GM23338 (cell line): ENCODE measurements around the gene NPW. TPM values are rescaled to one million over a fixed set of nuclear protein-coding genes. Genes with fewer than 3 reads are reported as not detected.

Experiments
- ATAC-seq: fragments of 200-7000 bp; cut with Tn5 transposase; 3 replicates; pipeline ENCODE4 v1.9.1; 2020
- DNase-seq: peaks from one replicate; pipeline ENCODE4 v3.0.0-alpha.2; 2015; ENCODE audit warnings: low spot score
- H2AFZ ChIP-seq: fragments of 200-600 bp; sonication (generic); 2 replicates; pipeline ENCODE4 v1.8.0; 2016; ENCODE audit warnings: antibody characterized with exemption, mild to moderate bottlenecking, moderate library complexity
- H3F3A ChIP-seq: fragments of 200-600 bp; sonication (generic); replicated peaks from 2 replicates; pipeline ENCODE4 v1.8.0; 2017; ENCODE audit warnings: antibody characterized with exemption, mixed run types, low read depth
- H3K27ac ChIP-seq: fragments of 200-600 bp; sonication (generic); 2 replicates; pipeline ENCODE4 v1.6.1; 2016; ENCODE audit warnings: low read depth
- H3K27me3 ChIP-seq: fragments of 200-600 bp; sonication (generic); 2 replicates; pipeline ENCODE4 v1.8.0; 2016; ENCODE audit warnings: mild to moderate bottlenecking, mixed run types, moderate library complexity; ENCODE audit not compliant: insufficient read depth
- H3K36me3 ChIP-seq: fragments of 200-600 bp; sonication (generic); 2 replicates; pipeline ENCODE4 v1.8.0; 2016; ENCODE audit warnings: mild to moderate bottlenecking; ENCODE audit not compliant: insufficient read depth
- H3K4me1 ChIP-seq: fragments of 200-600 bp; sonication (generic); 2 replicates; pipeline ENCODE4 v1.8.0; 2016; ENCODE audit warnings: mild to moderate bottlenecking, moderate library complexity; ENCODE audit not compliant: insufficient read depth
- H3K4me2 ChIP-seq: fragments of 200-600 bp; sonication (generic); 2 replicates; pipeline ENCODE4 v1.7.1; 2017; ENCODE audit warnings: mixed run types
- H3K4me3 ChIP-seq: fragments of 200-600 bp; sonication (generic); 2 replicates; pipeline ENCODE4 v1.6.1; 2016; ENCODE audit warnings: mixed run types
- H3K79me2 ChIP-seq: fragments of 200-600 bp; sonication (generic); replicated peaks from 2 replicates; pipeline ENCODE4 v1.8.0; 2017; ENCODE audit warnings: mild to moderate bottlenecking; ENCODE audit not compliant: insufficient read depth
- H3K9me2 ChIP-seq: fragments of 200-600 bp; sonication (generic); 2 replicates; pipeline ENCODE4 v1.8.0; 2017; ENCODE audit not compliant: insufficient read depth
- H4K20me1 ChIP-seq: fragments of 200-600 bp; sonication (generic); replicated peaks from 2 replicates; pipeline ENCODE4 v1.8.0; 2017; ENCODE audit warnings: mild to moderate bottlenecking; ENCODE audit not compliant: insufficient read depth
- H3K27ac Mint-ChIP-seq: 2 replicates; pipeline ENCODE4 v1.8.0; 2020; ENCODE audit warnings: inconsistent platforms, mild to moderate bottlenecking, moderate library complexity, mixed read lengths
- H3K27me3 Mint-ChIP-seq: 3 replicates; pipeline ENCODE4 v1.8.0; 2022; ENCODE audit warnings: low read depth, mild to moderate bottlenecking, moderate library complexity, mixed read lengths, inconsistent platforms; ENCODE audit not compliant: insufficient read depth, poor library complexity
- H3K36me3 Mint-ChIP-seq: 3 replicates; pipeline ENCODE4 v1.8.0; 2021; ENCODE audit warnings: low read depth, mild to moderate bottlenecking, inconsistent platforms, moderate library complexity, mixed read lengths
- H3K4me1 Mint-ChIP-seq: 3 replicates; pipeline ENCODE4 v1.8.0; 2020; ENCODE audit warnings: mild to moderate bottlenecking, inconsistent platforms, mixed read lengths
- H3K4me3 Mint-ChIP-seq: 3 replicates; pipeline ENCODE4 v1.8.0; 2021; ENCODE audit warnings: moderate library complexity, mild to moderate bottlenecking, inconsistent platforms, mixed read lengths
- H3K9me3 Mint-ChIP-seq: 3 replicates; pipeline ENCODE4 v1.8.0; 2020; ENCODE audit warnings: moderate library complexity, mild to moderate bottlenecking, inconsistent platforms, mixed read lengths
- CREB1 ChIP-seq: fragments of 250-450 bp; sonication (Bioruptor Pico); IDR thresholded peaks from 2 replicates; pipeline ENCODE4 v1.5.0; 2020; ENCODE audit warnings: low read depth, mild to moderate bottlenecking, moderate library complexity
- EZH2 ChIP-seq: fragments of 200-600 bp; sonication (generic); IDR thresholded peaks from one replicate; pipeline ENCODE4 v1.8.0; 2017; ENCODE audit warnings: antibody characterized with exemption, mild to moderate bottlenecking, low read depth; ENCODE audit not compliant: unreplicated experiment
- JUNB ChIP-seq: IDR thresholded peaks from one replicate; pipeline ENCODE4 v1.6.1; 2016; ENCODE audit warnings: antibody characterized with exemption; ENCODE audit not compliant: unreplicated experiment
- POLR2AphosphoS5 ChIP-seq: IDR thresholded peaks from 2 replicates; pipeline ENCODE4 v1.6.1; 2016; ENCODE audit warnings: antibody characterized with exemption, low read depth
- ZNF114 ChIP-seq: fragments of 250-450 bp; sonication (Bioruptor Pico); IDR thresholded peaks from 2 replicates; pipeline ENCODE4 v1.5.0; 2020; ENCODE audit warnings: mild to moderate bottlenecking, moderate library complexity
- ZNF331 ChIP-seq: fragments of 250-450 bp; sonication (Bioruptor Pico); IDR thresholded peaks from 2 replicates; pipeline ENCODE4 v1.5.0; 2020; ENCODE audit warnings: low read depth, mild to moderate bottlenecking, moderate library complexity
- polyA plus RNA-seq: library from polyadenylated mRNA; unstranded; fragments of >200 nt; fragmentation: Nextera tagmentation; extraction: Ambion mirVana; gene quantifications from 2 replicates; pipeline ENCODE4 v1.2.1, GENCODE V29; 2016
- total RNA-seq: library from RNA; depleted of rRNA; stranded (reverse); fragments of >200 nt; shearing (Covaris generic); gene quantifications from 2 replicates; pipeline ENCODE4 v1.2.3, GENCODE V29; 2014
- TF ChIP-seq, protein P1 (sequence below): IDR thresholded peaks from one replicate; pipeline ENCODE4 v1.6.1; 2018; ENCODE audit warnings: antibody characterized with exemption; ENCODE audit not compliant: unreplicated experiment
- TF ChIP-seq, protein P2 (sequence below), 2 experiments: fragments of 200-600 bp in 1 of 2; sonication (generic) in 1 of 2; conservative IDR thresholded peaks; 2 replicates each; pipeline versions ENCODE4 v1.5.1 to v1.6.1; 2016 to 2017; ENCODE audit warnings: antibody characterized with exemption in 2 of 2, low read depth in 2 of 2, mild to moderate bottlenecking in 2 of 2, moderate library complexity in 1 of 2

The NPW gene
- total and polyA plus RNA-seq, 2 experiments from 2014 or later: 4.5 to 37.6 TPM

DNA sequence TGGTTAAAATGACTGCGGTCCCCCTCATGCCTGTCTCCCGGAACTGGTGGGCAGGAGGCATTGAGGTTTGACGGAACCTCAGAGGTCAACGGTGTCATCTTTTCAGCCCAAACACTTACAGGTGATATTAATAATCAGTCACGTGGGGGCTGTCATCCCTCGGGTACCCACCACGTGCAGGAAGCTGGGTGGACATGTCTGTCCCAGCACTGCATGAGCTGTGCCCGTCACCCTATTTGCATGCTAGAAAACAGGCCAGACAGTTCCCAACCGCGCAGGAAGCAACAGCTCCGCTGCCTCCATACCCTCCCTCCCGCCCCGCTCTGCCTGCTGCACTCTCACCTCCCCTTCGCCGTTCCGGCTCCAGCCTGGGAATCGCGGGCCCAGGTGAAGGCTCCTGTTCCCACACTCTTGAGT, 28.4 kb upstream of the NPW start (continued):
- TF ChIP-seq, protein P1, sequence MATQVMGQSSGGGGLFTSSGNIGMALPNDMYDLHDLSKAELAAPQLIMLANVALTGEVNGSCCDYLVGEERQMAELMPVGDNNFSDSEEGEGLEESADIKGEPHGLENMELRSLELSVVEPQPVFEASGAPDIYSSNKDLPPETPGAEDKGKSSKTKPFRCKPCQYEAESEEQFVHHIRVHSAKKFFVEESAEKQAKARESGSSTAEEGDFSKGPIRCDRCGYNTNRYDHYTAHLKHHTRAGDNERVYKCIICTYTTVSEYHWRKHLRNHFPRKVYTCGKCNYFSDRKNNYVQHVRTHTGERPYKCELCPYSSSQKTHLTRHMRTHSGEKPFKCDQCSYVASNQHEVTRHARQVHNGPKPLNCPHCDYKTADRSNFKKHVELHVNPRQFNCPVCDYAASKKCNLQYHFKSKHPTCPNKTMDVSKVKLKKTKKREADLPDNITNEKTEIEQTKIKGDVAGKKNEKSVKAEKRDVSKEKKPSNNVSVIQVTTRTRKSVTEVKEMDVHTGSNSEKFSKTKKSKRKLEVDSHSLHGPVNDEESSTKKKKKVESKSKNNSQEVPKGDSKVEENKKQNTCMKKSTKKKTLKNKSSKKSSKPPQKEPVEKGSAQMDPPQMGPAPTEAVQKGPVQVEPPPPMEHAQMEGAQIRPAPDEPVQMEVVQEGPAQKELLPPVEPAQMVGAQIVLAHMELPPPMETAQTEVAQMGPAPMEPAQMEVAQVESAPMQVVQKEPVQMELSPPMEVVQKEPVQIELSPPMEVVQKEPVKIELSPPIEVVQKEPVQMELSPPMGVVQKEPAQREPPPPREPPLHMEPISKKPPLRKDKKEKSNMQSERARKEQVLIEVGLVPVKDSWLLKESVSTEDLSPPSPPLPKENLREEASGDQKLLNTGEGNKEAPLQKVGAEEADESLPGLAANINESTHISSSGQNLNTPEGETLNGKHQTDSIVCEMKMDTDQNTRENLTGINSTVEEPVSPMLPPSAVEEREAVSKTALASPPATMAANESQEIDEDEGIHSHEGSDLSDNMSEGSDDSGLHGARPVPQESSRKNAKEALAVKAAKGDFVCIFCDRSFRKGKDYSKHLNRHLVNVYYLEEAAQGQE: no peak
- TF ChIP-seq, protein P2, sequence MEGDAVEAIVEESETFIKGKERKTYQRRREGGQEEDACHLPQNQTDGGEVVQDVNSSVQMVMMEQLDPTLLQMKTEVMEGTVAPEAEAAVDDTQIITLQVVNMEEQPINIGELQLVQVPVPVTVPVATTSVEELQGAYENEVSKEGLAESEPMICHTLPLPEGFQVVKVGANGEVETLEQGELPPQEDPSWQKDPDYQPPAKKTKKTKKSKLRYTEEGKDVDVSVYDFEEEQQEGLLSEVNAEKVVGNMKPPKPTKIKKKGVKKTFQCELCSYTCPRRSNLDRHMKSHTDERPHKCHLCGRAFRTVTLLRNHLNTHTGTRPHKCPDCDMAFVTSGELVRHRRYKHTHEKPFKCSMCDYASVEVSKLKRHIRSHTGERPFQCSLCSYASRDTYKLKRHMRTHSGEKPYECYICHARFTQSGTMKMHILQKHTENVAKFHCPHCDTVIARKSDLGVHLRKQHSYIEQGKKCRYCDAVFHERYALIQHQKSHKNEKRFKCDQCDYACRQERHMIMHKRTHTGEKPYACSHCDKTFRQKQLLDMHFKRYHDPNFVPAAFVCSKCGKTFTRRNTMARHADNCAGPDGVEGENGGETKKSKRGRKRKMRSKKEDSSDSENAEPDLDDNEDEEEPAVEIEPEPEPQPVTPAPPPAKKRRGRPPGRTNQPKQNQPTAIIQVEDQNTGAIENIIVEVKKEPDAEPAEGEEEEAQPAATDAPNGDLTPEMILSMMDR (conservative IDR thresholded peaks at IDR 0.05; ENCODE audit: low read depth in 2 of 2): no peak
- no peak for TF ChIP-seq JUNB
- no peak for TF ChIP-seq ZNF114 (CRISPR knock-in tag)

DNA sequence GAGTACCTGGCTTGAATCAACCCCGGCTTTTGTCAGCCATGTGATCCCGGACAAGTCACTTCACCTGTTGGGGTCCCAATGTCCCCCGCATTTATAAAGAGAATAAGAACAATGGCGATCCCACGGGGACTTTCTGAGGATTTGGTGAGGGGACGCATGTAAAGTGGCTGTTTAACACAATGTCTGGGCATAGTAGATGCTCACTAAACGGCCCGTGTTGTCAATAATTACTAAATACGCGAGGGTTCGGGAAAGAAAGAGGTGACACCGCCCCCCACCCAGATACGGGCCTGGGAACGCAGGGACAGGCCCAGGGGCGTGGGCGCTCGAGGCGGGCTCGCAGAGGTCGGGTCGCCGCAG, 28.0 kb upstream of the NPW start:
- Histone ChIP-seq H3K79me2 (peaks cover 4% of the 10 kb centered on the region; the same call in 1 of the 2 replicates), H4K20me1 (no peaks in the 10 kb centered on the region; the same call in 1 of the 2 replicates), H3K36me3 (no peaks in the 10 kb centered on the region), H3K4me1 (peaks cover 7% of the 10 kb centered on the region; the same call in 1 of the 2 replicates), H3K4me3 (peak overlapping the region; percentile 86), H3K4me2 (peak overlapping the region; percentile 97), H3F3A (peaks cover 23% of the 10 kb centered on the region), H3K27me3 (peaks cover 33% of the 10 kb centered on the region), H2AFZ (no peak overlapping the region), H3K9me2 (no peaks in the 10 kb centered on the region), H3K27ac (no peak overlapping the region)
- TF ChIP-seq ZNF114 (CRISPR knock-in tag) (no peak), EZH2 (peak; percentile 22)
- Mint-ChIP-seq H3K9me3 (no peaks in the 10 kb centered on the region), H3K4me3 (peak overlapping the region; percentile 74), H3K27me3 (peaks cover 39% of the 10 kb centered on the region), H3K27ac (no peak overlapping the region), H3K36me3 (peaks cover 7% of the 10 kb centered on the region), H3K4me1 (peaks cover 15% of the 10 kb centered on the region)
- DNase-seq (no peak), ATAC-seq (no peak; the same call in 2 of the 3 replicates)

DNA sequence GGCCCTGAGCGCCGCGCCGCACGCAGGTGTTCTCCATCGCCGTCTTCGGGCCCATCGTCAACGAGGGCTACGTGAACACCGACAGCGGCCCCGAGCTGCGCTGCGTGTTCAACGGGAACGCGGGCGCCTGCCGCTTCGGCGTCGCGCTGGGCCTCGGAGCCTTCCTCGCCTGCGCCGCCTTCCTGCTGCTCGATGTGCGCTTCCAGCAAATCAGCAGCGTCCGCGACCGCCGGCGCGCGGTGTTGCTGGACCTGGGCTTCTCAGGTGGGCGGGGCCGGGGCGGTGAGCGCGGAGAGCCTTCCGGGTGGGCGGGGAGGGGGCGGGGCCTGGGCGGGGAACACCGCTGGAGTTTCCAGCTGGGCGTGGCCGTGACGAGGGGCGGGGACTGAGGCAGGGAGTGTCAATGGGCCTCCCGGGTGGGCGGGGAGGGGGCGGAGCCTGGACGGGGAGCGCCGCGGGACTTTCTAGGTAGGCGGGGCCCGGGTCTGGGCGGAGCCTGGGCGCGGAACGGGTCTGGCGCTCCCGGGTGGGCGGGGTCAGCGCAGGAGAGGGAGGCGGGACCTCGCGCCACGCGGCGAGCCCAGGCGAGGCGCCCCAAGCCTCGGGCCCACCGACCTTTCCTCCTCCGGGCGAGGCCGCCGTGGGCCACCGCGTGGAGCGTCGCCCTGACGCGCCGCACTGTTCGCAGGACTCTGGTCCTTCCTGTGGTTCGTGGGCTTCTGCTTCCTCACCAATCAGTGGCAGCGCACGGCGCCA, 27.5 kb upstream of the NPW start:
- H3K36me3 Mint-ChIP-seq: peaks cover 6% of the 10 kb centered on the region; the same call in 2 of the 3 replicates
- Histone ChIP-seq H2AFZ (no peak overlapping the region), H3K9me2 (no peaks in the 10 kb centered on the region), H3K27me3 (peaks cover 33% of the 10 kb centered on the region), H3K36me3 (no peaks in the 10 kb centered on the region), H4K20me1 (no peaks in the 10 kb centered on the region; the same call in 1 of the 2 replicates), H3K4me1 (peaks cover 7% of the 10 kb centered on the region; the same call in 1 of the 2 replicates), H3F3A (peaks cover 23% of the 10 kb centered on the region), H3K79me2 (peaks cover 4% of the 10 kb centered on the region; the same call in 1 of the 2 replicates), H3K27ac (no peak overlapping the region), H3K4me2 (peak overlapping the region; percentile 97), H3K4me3 (peak overlapping the region; percentile 86)
- H3K4me1 Mint-ChIP-seq: peaks cover 15% of the 10 kb centered on the region
- peak; percentile 70 for TF ChIP-seq POLR2AphosphoS5
- TF ChIP-seq EZH2: no peak
- no peak for TF ChIP-seq ZNF331 (CRISPR knock-in tag)
- TF ChIP-seq CREB1 (CRISPR knock-in tag): peak; percentile 9; the same call in 1 of the 2 replicates
- TF ChIP-seq ZNF114 (CRISPR knock-in tag): no peak
- peak; percentile 57 for ATAC-seq
- no peak overlapping the region for H3K27ac Mint-ChIP-seq
- DNase-seq: peak; percentile 96
- peaks cover 33% of the 10 kb centered on the region for H3K27me3 Mint-ChIP-seq
- peak overlapping the region; percentile 74 for H3K4me3 Mint-ChIP-seq
- no peaks in the 10 kb centered on the region for H3K9me3 Mint-ChIP-seq
